ENCODE data around the gene MAPT.

The MAPT gene

GRCh38 chr17:45863857-45864654 lies 30.3 kb upstream of the MAPT start:
- DNase-seq: no peak

- no peak for DNase-seq
Measured at GRCh38 chr17:45867171-45867570, 27.2 kb upstream of the MAPT start.

- no peak for DNase-seq
Measured at GRCh38 chr17:45867702-45868101, 26.7 kb upstream of the MAPT start.

GRCh38 chr17:45868276-45868675 lies 26.1 kb upstream of the MAPT start:
- DNase-seq: no peak

- no peak for DNase-seq
Measured at GRCh38 chr17:45869676-45870341, 24.5 kb upstream of the MAPT start.

GRCh38 chr17:45870342-45870974 lies 23.9 kb upstream of the MAPT start:
- DNase-seq: no peak

- DNase-seq: no peak
Measured at GRCh38 chr17:45871718-45872117, 22.6 kb upstream of the MAPT start.

- DNase-seq: peak; percentile 79
Measured at GRCh38 chr17:45873728-45874127, 20.6 kb upstream of the MAPT start.

GRCh38 chr17:45874151-45874550 lies 20.2 kb upstream of the MAPT start:
- peak; percentile 35 for DNase-seq

GRCh38 chr17:45876539-45876938 lies 17.8 kb upstream of the MAPT start:
- DNase-seq: no peak

- no peak for DNase-seq
Measured at GRCh38 chr17:45877467-45877866, 16.9 kb upstream of the MAPT start.

- no peak for DNase-seq
Measured at GRCh38 chr17:45883063-45883462, 11.3 kb upstream of the MAPT start.

GRCh38 chr17:45886852-45887251 lies 7.5 kb upstream of the MAPT start:
- no peak for DNase-seq

GRCh38 chr17:45888392-45888791 lies 6.0 kb upstream of the MAPT start:
- no peak for DNase-seq

GRCh38 chr17:45889579-45889978 lies 4.8 kb upstream of the MAPT start:
- peak; percentile 10 for DNase-seq

- no peak for DNase-seq
Measured at GRCh38 chr17:45893725-45894021, 681 bp upstream of the MAPT start.

GRCh38 chr17:45895304-45895968 lies 1.1 kb downstream of the MAPT start:
- peak; percentile 40 for DNase-seq

- DNase-seq: no peak
Measured at GRCh38 chr17:45895969-45896785, 1.8 kb downstream of the MAPT start.

- DNase-seq: no peak
Measured at GRCh38 chr17:45896803-45897693, 2.7 kb downstream of the MAPT start.

GRCh38 chr17:45900136-45900535 lies 5.8 kb downstream of the MAPT start:
- DNase-seq: no peak

GRCh38 chr17:45900723-45901415 lies 6.5 kb downstream of the MAPT start:
- no peak for DNase-seq
